SK-N-SH treated with all-trans-retinoic acid at 6 μM for 48 hours (cell line): ENCODE results near the gene EHMT2.

Experiments
- ATAC-seq: fragments of 200-7000 bp; cut with Tn5 transposase; 3 replicates; pipeline ENCODE4 v1.9.1; 2020; ENCODE audit warnings: mild to moderate bottlenecking, moderate library complexity
- ARNTL ChIP-seq: fragments of 450-650 bp; formaldehyde crosslinking; IDR thresholded peaks from 2 replicates; pipeline ENCODE4 v1.5.0; 2020; ENCODE audit warnings: low read depth, mild to moderate bottlenecking, moderate library complexity, borderline replicate concordance
- BACH2 ChIP-seq: fragments of 250-450 bp; sonication (Bioruptor Pico); IDR thresholded peaks from 2 replicates; pipeline ENCODE4 v1.9.0; 2021; ENCODE audit warnings: mild to moderate bottlenecking, borderline replicate concordance
- CREB5 ChIP-seq: fragments of 250-450 bp; sonication (Bioruptor Pico); IDR thresholded peaks from 2 replicates; pipeline ENCODE4 v1.5.1; 2020; ENCODE audit warnings: low read depth, mild to moderate bottlenecking, moderate library complexity
- CSDC2 ChIP-seq: fragments of 250-450 bp; sonication (Bioruptor Pico); IDR thresholded peaks from 2 replicates; pipeline ENCODE4 v1.5.0; 2020; ENCODE audit warnings: mild to moderate bottlenecking, moderate library complexity
- CSRNP3 ChIP-seq: fragments of 250-450 bp; sonication (Bioruptor Pico); IDR thresholded peaks from 2 replicates; pipeline ENCODE4 v1.5.1; 2021; ENCODE audit warnings: mild to moderate bottlenecking, moderate library complexity
- GLIS3 ChIP-seq: fragments of 250-450 bp; sonication (Bioruptor Pico); IDR thresholded peaks from 2 replicates; pipeline ENCODE4 v1.5.0; 2020; ENCODE audit warnings: mild to moderate bottlenecking, moderate library complexity
- ISL1 ChIP-seq: fragments of 250-450 bp; sonication (Bioruptor Pico); IDR thresholded peaks from 2 replicates; pipeline ENCODE4 v2.1.2; 2022; ENCODE audit warnings: mild to moderate bottlenecking, moderate library complexity
- OSR1 ChIP-seq: fragments of 250-450 bp; sonication (Bioruptor Pico); IDR thresholded peaks from 2 replicates; pipeline ENCODE4 v1.8.0; 2022; ENCODE audit warnings: moderate library complexity, mild to moderate bottlenecking, inconsistent platforms
- POU6F1 ChIP-seq: fragments of 250-450 bp; sonication (Bioruptor Pico); IDR thresholded peaks from 2 replicates; pipeline ENCODE4 v1.8.0; 2021; ENCODE audit warnings: low read depth, mild to moderate bottlenecking, moderate library complexity, borderline replicate concordance
- PPARA ChIP-seq: fragments of 250-450 bp; sonication (Bioruptor Pico); IDR thresholded peaks from 2 replicates; pipeline ENCODE4 v1.5.0; 2020; ENCODE audit warnings: mild to moderate bottlenecking, borderline replicate concordance
- RARB ChIP-seq: fragments of 250-450 bp; sonication (Bioruptor Pico); IDR thresholded peaks from 2 replicates; pipeline ENCODE4 v1.8.0; 2021; ENCODE audit warnings: mild to moderate bottlenecking, moderate library complexity
- SNAI2 ChIP-seq: fragments of 250-450 bp; sonication (Bioruptor Pico); IDR thresholded peaks from 2 replicates; pipeline ENCODE4 v1.5.0; 2020; ENCODE audit warnings: mild to moderate bottlenecking, moderate library complexity
- TOX ChIP-seq: fragments of 250-450 bp; sonication (Bioruptor Pico); IDR thresholded peaks from 2 replicates; pipeline ENCODE4 v1.8.0; 2021; ENCODE audit warnings: mild to moderate bottlenecking, moderate library complexity, borderline replicate concordance
- ZC3H10 ChIP-seq: fragments of 250-450 bp; sonication (Bioruptor Pico); IDR thresholded peaks from 2 replicates; pipeline ENCODE4 v1.5.1; 2021; ENCODE audit warnings: mild to moderate bottlenecking, moderate library complexity
- ZFP3 ChIP-seq: fragments of 250-450 bp; sonication (Bioruptor Pico); IDR thresholded peaks from 2 replicates; pipeline ENCODE4 v1.5.0; 2020; ENCODE audit warnings: mild to moderate bottlenecking, moderate library complexity
- ZFP30 ChIP-seq: fragments of 450-650 bp; formaldehyde crosslinking; IDR thresholded peaks from 2 replicates; pipeline ENCODE4 v1.5.0; 2022; ENCODE audit warnings: mild to moderate bottlenecking, moderate library complexity
- ZNF565 ChIP-seq: fragments of 450-650 bp; formaldehyde crosslinking; conservative IDR thresholded peaks from 2 replicates; pipeline ENCODE4 v1.5.0; 2020; ENCODE audit warnings: low read depth, mild to moderate bottlenecking, moderate library complexity
- ZNF70 ChIP-seq: fragments of 450-650 bp; formaldehyde crosslinking; IDR thresholded peaks from 2 replicates; pipeline ENCODE4 v1.5.0; 2020; ENCODE audit warnings: mild to moderate bottlenecking, moderate library complexity
- ZNF8 ChIP-seq: fragments of 450-650 bp; formaldehyde crosslinking; IDR thresholded peaks from 2 replicates; pipeline ENCODE4 v1.5.0; 2020; ENCODE audit warnings: mild to moderate bottlenecking, moderate library complexity
- TF ChIP-seq, protein P1 (sequence below): fragments of 250-450 bp; sonication (Bioruptor Pico); IDR thresholded peaks from 2 replicates; pipeline ENCODE4 v1.5.0; 2020; ENCODE audit warnings: mild to moderate bottlenecking, moderate library complexity
- TF ChIP-seq, protein P2 (sequence below): fragments of 250-450 bp; sonication (Bioruptor Pico); IDR thresholded peaks from 2 replicates; pipeline ENCODE4 v1.8.0; 2020; ENCODE audit warnings: mild to moderate bottlenecking, moderate library complexity, borderline replicate concordance

The EHMT2 gene

DNA sequence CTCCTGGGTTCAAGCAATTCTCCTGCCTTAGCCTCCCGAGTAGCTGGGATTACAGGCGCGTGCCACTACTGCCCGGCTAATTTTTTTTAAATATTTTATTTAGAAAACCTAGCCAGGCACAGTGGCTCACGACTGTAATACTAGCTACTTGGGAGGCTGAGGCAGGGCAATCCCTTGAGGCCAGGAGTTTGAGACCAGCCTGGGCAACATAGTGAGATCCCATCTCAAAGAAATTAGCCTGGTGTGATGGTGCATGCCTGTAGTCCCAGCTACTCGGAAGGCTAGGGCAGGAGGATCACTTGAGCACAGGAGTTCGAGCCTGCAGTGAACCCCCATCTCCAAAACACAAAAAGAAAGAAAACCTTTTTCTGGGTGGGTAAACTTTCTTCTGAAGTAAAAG lies 21.1 kb downstream of the EHMT2 start:
- no peak for TF ChIP-seq ZNF70 (CRISPR knock-in tag)
- TF ChIP-seq SNAI2: no peak
- no peak for TF ChIP-seq ZFP3 (CRISPR knock-in tag)
- TF ChIP-seq ZC3H10 (CRISPR knock-in tag): no peak
- TF ChIP-seq BACH2 (CRISPR knock-in tag): no peak
- no peak for TF ChIP-seq RARB
- TF ChIP-seq OSR1: no peak
- no peak for TF ChIP-seq TOX (CRISPR knock-in tag)

DNA sequence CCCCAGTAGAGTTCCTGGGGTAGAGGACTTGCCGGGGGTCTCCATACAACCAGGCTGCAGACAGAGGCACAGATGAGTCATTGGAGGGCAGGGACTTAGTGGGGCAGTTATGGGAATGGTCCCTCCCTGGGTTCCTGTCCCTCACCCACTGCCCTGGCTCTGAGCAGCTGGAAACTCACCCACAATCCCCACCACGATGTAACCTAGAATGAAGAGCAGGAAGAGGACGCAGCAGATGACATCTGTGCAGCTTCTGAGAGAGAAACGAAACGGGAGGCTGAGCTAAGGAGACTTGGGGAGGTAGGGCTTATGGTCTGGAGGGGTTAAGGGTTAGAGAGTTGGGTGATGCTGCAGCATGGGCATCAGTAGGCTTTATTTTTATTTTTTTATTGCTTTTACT lies 21.6 kb downstream of the EHMT2 start:
- no peak for TF ChIP-seq ISL1 (CRISPR knock-in tag)
- TF ChIP-seq ZFP30 (CRISPR knock-in tag): no peak
- no peak for TF ChIP-seq CREB5 (CRISPR knock-in tag)
- TF ChIP-seq, protein P1, sequence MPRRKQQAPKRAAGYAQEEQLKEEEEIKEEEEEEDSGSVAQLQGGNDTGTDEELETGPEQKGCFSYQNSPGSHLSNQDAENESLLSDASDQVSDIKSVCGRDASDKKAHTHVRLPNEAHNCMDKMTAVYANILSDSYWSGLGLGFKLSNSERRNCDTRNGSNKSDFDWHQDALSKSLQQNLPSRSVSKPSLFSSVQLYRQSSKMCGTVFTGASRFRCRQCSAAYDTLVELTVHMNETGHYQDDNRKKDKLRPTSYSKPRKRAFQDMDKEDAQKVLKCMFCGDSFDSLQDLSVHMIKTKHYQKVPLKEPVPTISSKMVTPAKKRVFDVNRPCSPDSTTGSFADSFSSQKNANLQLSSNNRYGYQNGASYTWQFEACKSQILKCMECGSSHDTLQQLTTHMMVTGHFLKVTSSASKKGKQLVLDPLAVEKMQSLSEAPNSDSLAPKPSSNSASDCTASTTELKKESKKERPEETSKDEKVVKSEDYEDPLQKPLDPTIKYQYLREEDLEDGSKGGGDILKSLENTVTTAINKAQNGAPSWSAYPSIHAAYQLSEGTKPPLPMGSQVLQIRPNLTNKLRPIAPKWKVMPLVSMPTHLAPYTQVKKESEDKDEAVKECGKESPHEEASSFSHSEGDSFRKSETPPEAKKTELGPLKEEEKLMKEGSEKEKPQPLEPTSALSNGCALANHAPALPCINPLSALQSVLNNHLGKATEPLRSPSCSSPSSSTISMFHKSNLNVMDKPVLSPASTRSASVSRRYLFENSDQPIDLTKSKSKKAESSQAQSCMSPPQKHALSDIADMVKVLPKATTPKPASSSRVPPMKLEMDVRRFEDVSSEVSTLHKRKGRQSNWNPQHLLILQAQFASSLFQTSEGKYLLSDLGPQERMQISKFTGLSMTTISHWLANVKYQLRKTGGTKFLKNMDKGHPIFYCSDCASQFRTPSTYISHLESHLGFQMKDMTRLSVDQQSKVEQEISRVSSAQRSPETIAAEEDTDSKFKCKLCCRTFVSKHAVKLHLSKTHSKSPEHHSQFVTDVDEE (CRISPR knock-in tag): no peak
- TF ChIP-seq, protein P2, sequence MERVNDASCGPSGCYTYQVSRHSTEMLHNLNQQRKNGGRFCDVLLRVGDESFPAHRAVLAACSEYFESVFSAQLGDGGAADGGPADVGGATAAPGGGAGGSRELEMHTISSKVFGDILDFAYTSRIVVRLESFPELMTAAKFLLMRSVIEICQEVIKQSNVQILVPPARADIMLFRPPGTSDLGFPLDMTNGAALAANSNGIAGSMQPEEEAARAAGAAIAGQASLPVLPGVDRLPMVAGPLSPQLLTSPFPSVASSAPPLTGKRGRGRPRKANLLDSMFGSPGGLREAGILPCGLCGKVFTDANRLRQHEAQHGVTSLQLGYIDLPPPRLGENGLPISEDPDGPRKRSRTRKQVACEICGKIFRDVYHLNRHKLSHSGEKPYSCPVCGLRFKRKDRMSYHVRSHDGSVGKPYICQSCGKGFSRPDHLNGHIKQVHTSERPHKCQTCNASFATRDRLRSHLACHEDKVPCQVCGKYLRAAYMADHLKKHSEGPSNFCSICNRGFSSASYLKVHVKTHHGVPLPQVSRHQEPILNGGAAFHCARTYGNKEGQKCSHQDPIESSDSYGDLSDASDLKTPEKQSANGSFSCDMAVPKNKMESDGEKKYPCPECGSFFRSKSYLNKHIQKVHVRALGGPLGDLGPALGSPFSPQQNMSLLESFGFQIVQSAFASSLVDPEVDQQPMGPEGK (CRISPR knock-in tag): no peak
- TF ChIP-seq GLIS3: no peak
- TF ChIP-seq SNAI2: no peak
- no peak for TF ChIP-seq BACH2 (CRISPR knock-in tag)
- no peak for TF ChIP-seq OSR1
- no peak for TF ChIP-seq ZNF70 (CRISPR knock-in tag)
- no peak for TF ChIP-seq ZC3H10 (CRISPR knock-in tag)
- TF ChIP-seq CSDC2 (CRISPR knock-in tag): no peak
- no peak for ATAC-seq

More for the DNA sequence above, 21.1 kb downstream of the EHMT2 start:
- ATAC-seq: no peak

DNA sequence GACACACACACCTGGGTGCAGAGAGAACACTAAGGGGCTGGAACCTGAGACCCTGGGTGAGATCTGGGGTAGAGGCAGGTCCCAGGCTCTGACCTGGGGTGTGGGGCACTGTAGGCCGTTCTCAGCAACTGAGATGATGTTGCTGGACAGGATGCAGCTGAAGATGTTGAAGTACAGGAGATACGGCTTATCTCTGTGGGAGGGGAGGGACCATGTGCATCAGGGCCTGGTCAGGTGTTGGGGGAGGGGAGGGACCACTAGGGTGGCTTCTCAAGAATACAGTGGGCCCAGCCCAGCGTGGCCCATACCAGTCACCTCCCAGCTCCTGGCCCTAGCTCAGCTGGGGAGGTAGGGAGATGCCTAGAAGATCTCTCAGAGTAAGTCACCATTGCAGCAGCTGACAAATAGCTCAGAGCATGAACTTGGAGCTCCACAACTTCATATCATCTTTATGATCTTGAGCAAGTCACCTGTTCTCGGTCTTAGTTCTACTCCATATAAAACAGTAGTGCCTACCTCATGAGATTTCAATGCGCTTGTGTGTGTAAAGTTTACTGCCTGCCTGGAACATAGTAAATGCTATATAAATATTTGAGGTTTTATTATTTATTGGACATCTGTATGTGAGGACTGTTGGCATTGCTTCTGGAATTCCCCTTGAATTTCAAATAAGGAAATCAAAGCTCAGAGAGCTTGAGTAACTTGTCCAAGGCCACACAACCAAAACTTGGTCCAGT lies 22.5 kb downstream of the EHMT2 start:
- ATAC-seq: no peak
- TF ChIP-seq ZNF8 (CRISPR knock-in tag): no peak
- TF ChIP-seq RARB: no peak
- TF ChIP-seq ZC3H10 (CRISPR knock-in tag): no peak
- no peak for TF ChIP-seq PPARA
- TF ChIP-seq CSRNP3 (CRISPR knock-in tag): no peak
- TF ChIP-seq ARNTL (CRISPR knock-in tag): no peak
- TF ChIP-seq CSDC2 (CRISPR knock-in tag): no peak
- TF ChIP-seq CREB5 (CRISPR knock-in tag): no peak
- TF ChIP-seq, protein P1 (CRISPR knock-in tag): no peak
- TF ChIP-seq OSR1: no peak
- TF ChIP-seq ISL1 (CRISPR knock-in tag): no peak
- no peak for TF ChIP-seq ZNF565 (CRISPR knock-in tag)
- TF ChIP-seq TOX (CRISPR knock-in tag): no peak
- TF ChIP-seq POU6F1 (CRISPR knock-in tag): no peak
- no peak for TF ChIP-seq GLIS3
- TF ChIP-seq BACH2 (CRISPR knock-in tag): no peak
- no peak for TF ChIP-seq ZFP30 (CRISPR knock-in tag)
- no peak for TF ChIP-seq SNAI2
